ENCODE results near the gene EMP1.
"Not testable (repeated sequence)": the region's sequence is repeated elsewhere in the genome, so short reads cannot be mapped to it uniquely, and the experiment has no call there.

Gene EMP1

GRCh38 chr12:13252024-13252423 is 55.5 kb downstream of the EMP1 start:
- no peaks in the 10 kb centered on the region for H3K9me3 Mint-ChIP-seq
- H3K27ac Mint-ChIP-seq = no peak overlapping the region
- H3K36me3 Mint-ChIP-seq (ENCODE audit: insufficient read depth) = peaks cover 3% of the 10 kb centered on the region
- ATAC-seq (replicated peaks) = no peak
- peaks cover 48 to 75% of the 10 kb centered on the region in 2 donors for H3K27me3 Mint-ChIP-seq
- H3K4me3 Mint-ChIP-seq = no peak overlapping the region
- DNase-seq = no peak
- peaks cover 2 to 5% of the 10 kb centered on the region in 2 donors for H3K4me1 Mint-ChIP-seq (ENCODE audit: low read depth in 2 of 2)

- peaks cover 42 to 70% of the 10 kb centered on the region in 2 donors for H3K27me3 Mint-ChIP-seq
- DNase-seq (no peak), ATAC-seq (replicated peaks) (no peak)
- no peak overlapping the region for H3K4me3 Mint-ChIP-seq
- no peak overlapping the region for H3K27ac Mint-ChIP-seq
- peaks cover 2 to 5% of the 10 kb centered on the region in 2 donors for H3K4me1 Mint-ChIP-seq (ENCODE audit: low read depth in 2 of 2)
- no peaks in the 10 kb centered on the region for H3K9me3 Mint-ChIP-seq
- peaks cover 3% of the 10 kb centered on the region for H3K36me3 Mint-ChIP-seq (ENCODE audit: insufficient read depth)
Observed at GRCh38 chr12:13252616-13253015, 56.1 kb downstream of the EMP1 start.

GRCh38 chr12:13253966-13254760 is 57.6 kb downstream of the EMP1 start:
- no peak for DNase-seq
- Mint-ChIP-seq H3K9me3 (no peaks in the 10 kb centered on the region), H3K27me3 (peaks cover 40 to 55% of the 10 kb centered on the region in 2 donors), H3K36me3 (ENCODE audit: insufficient read depth) (peaks cover 3% of the 10 kb centered on the region), H3K4me1 (ENCODE audit: low read depth in 2 of 2) (peaks cover 2 to 5% of the 10 kb centered on the region in 2 donors), H3K4me3 (no peak overlapping the region), H3K27ac (no peak overlapping the region)
- ATAC-seq (replicated peaks) = no peak

- Mint-ChIP-seq H3K4me3 (no peak overlapping the region), H3K27me3 (peaks cover 21 to 36% of the 10 kb centered on the region in 2 donors), H3K4me1 (ENCODE audit: low read depth in 2 of 2) (peaks cover 2 to 5% of the 10 kb centered on the region in 2 donors), H3K36me3 (ENCODE audit: insufficient read depth) (peaks cover 3% of the 10 kb centered on the region), H3K27ac (no peak overlapping the region), H3K9me3 (no peaks in the 10 kb centered on the region)
- ATAC-seq (replicated peaks) (peak; percentile 99), DNase-seq (peak; percentile 56 to 71 (median 62))
Observed at GRCh38 chr12:13255792-13256691, 59.5 kb downstream of the EMP1 start.

- H3K4me3 Mint-ChIP-seq = no peak overlapping the region
- H3K27ac Mint-ChIP-seq = no peak overlapping the region
Observed at GRCh38 chr12:13256692-13257045, 60.1 kb downstream of the EMP1 start.

GRCh38 chr12:13257356-13257875 is 60.9 kb downstream of the EMP1 start:
- H3K27ac Mint-ChIP-seq = no peak overlapping the region
- peaks cover 10 to 24% of the 10 kb centered on the region in 2 donors for H3K27me3 Mint-ChIP-seq
- H3K4me1 Mint-ChIP-seq (ENCODE audit: low read depth in 2 of 2) = peaks cover 2 to 5% of the 10 kb centered on the region in 2 donors
- DNase-seq (no peak), ATAC-seq (replicated peaks) (no peak)
- H3K4me3 Mint-ChIP-seq = no peak overlapping the region
- H3K36me3 Mint-ChIP-seq (ENCODE audit: insufficient read depth) = peaks cover 3% of the 10 kb centered on the region
- no peaks in the 10 kb centered on the region for H3K9me3 Mint-ChIP-seq

More at GRCh38 chr12:13256692-13257045, 60.1 kb downstream of the EMP1 start:
- H3K4me1 Mint-ChIP-seq (ENCODE audit: low read depth in 2 of 2) = peaks cover 2 to 5% of the 10 kb centered on the region in 2 donors
- ATAC-seq (replicated peaks) (no peak), DNase-seq (no peak)
- H3K9me3 Mint-ChIP-seq = no peaks in the 10 kb centered on the region
- peaks cover 15 to 31% of the 10 kb centered on the region in 2 donors for H3K27me3 Mint-ChIP-seq
- H3K36me3 Mint-ChIP-seq (ENCODE audit: insufficient read depth) = peaks cover 3% of the 10 kb centered on the region

- ATAC-seq (replicated peaks) (no peak), DNase-seq (no peak)
- H3K4me3 Mint-ChIP-seq = no peak overlapping the region
- H3K4me1 Mint-ChIP-seq (ENCODE audit: low read depth in 2 of 2) = peaks cover 2 to 5% of the 10 kb centered on the region in 2 donors
- no peak overlapping the region for H3K27ac Mint-ChIP-seq
- peaks cover 10 to 16% of the 10 kb centered on the region in 2 donors for H3K27me3 Mint-ChIP-seq
- H3K9me3 Mint-ChIP-seq = no peaks in the 10 kb centered on the region
- H3K36me3 Mint-ChIP-seq (ENCODE audit: insufficient read depth) = peaks cover 3% of the 10 kb centered on the region
Observed at GRCh38 chr12:13258197-13258596, 61.7 kb downstream of the EMP1 start.

GRCh38 chr12:13258717-13259119 is 62.2 kb downstream of the EMP1 start:
- Mint-ChIP-seq H3K36me3 (ENCODE audit: insufficient read depth) (peaks cover 3% of the 10 kb centered on the region), H3K4me1 (ENCODE audit: low read depth in 2 of 2) (peaks cover 2 to 5% of the 10 kb centered on the region in 2 donors), H3K27me3 (peaks cover 10 to 11% of the 10 kb centered on the region in 2 donors), H3K27ac (no peak overlapping the region), H3K9me3 (no peaks in the 10 kb centered on the region), H3K4me3 (no peak overlapping the region)
- DNase-seq = no peak
- ATAC-seq (replicated peaks) = no peak

GRCh38 chr12:13259625-13260024 is 63.1 kb downstream of the EMP1 start:
- H3K9me3 Mint-ChIP-seq; H3K27ac Mint-ChIP-seq; ATAC-seq (replicated peaks); H3K36me3 Mint-ChIP-seq (ENCODE audit: insufficient read depth); DNase-seq; H3K4me3 Mint-ChIP-seq; H3K4me1 Mint-ChIP-seq (ENCODE audit: low read depth in 2 of 2): not testable (repeated sequence)
- H3K27me3 Mint-ChIP-seq = peaks cover 5 to 10% of the 10 kb centered on the region in 2 donors

GRCh38 chr12:13267826-13268225 is 71.3 kb downstream of the EMP1 start:
- DNase-seq; H3K4me3 Mint-ChIP-seq; H3K4me1 Mint-ChIP-seq (ENCODE audit: low read depth in 2 of 2); H3K9me3 Mint-ChIP-seq; H3K27ac Mint-ChIP-seq; H3K36me3 Mint-ChIP-seq (ENCODE audit: insufficient read depth); ATAC-seq (replicated peaks): not testable (repeated sequence)
- peaks cover 6 to 13% of the 10 kb centered on the region in 2 donors for H3K27me3 Mint-ChIP-seq

GRCh38 chr12:13268581-13268980 is 72.1 kb downstream of the EMP1 start:
- peaks cover 6 to 13% of the 10 kb centered on the region in 2 donors for H3K27me3 Mint-ChIP-seq
- no peaks in the 10 kb centered on the region for H3K36me3 Mint-ChIP-seq (ENCODE audit: insufficient read depth)
- H3K27ac Mint-ChIP-seq = no peak overlapping the region
- ATAC-seq (replicated peaks) (no peak), DNase-seq (no peak)
- H3K4me3 Mint-ChIP-seq = no peak overlapping the region
- H3K4me1 Mint-ChIP-seq (ENCODE audit: low read depth in 2 of 2) = no peaks in the 10 kb centered on the region
- no peaks in the 10 kb centered on the region for H3K9me3 Mint-ChIP-seq

Measured in effector memory CD8-positive, alpha-beta T cell (primary cell).